ENCODE measurements around the gene APAF1. TPM values are rescaled to one million over a fixed set of nuclear protein-coding genes. Genes with fewer than 3 reads are reported as not detected.

APAF1 gene
- total and polyA plus RNA-seq, 2 donors (not counting 1 experiment from before 2014, with no cell fraction given), result 9.1 to 36.9 TPM

DNA sequence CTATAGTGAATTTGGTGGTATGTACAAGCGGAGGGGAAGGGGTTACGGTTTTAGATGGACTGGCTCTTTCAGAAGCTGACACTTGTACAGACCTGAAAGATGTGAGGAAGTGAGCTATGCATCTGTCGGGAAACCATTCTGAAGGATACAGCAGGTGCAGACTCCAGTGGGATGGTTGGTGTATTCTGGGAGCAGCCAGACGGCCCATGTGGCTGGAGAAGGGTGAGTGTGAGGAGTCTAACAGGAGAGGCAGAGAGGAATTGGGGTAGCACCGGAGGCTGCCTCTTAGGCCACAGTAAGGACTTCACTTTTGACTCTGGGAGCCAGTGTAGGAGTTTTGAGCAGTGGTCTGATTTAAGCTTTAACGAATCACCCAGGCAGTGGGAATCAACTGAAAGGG, 90.7 kb downstream of the APAF1 start:
- POLR2A ChIA-PET, result no interaction called here
- no peaks in the 10 kb centered on the region for H3K4me1 Mint-ChIP-seq

More for the DNA sequence above, 90.7 kb downstream of the APAF1 start:
- 98% methylated on average over 6 of the region's 6 CpGs for WGBS (ENCODE audit: insufficient coverage)
- Histone ChIP-seq H3K4me3 (ENCODE audit: control extremely low read depth in 1 of 5, extremely low read depth in 1 of 5, insufficient read depth in 1 of 5, low read depth in 2 of 5, low read length in 4 of 5) (no peak overlapping the region), H2AFZ (ENCODE audit: insufficient read depth, low read depth, low read length, poor library complexity, severe bottlenecking) (no peak overlapping the region), H3K4me1 (ENCODE audit: control insufficient read depth in 2 of 2, insufficient read depth in 2 of 2, low read length in 2 of 2) (no peaks in the 10 kb centered on the region), H3K27ac (ENCODE audit: low read length in 2 of 2) (no peak overlapping the region), H3K36me3 (replicated peaks in 1 of 2; ENCODE audit: control extremely low read depth in 1 of 2, control insufficient read depth in 1 of 2, extremely low read depth in 1 of 2, insufficient read depth in 2 of 2, low read length in 1 of 2) (peaks cover 0 to 19% of the 10 kb centered on the region in 2 experiments), H3K9me3 (ENCODE audit: control extremely low read depth in 1 of 3, control insufficient read depth in 2 of 3, insufficient read depth in 1 of 3, low read length in 2 of 3) (peaks cover 0 to 2% (median 0%) of the 10 kb centered on the region in 3 donors), H4K20me1 (ENCODE audit: control insufficient read depth, insufficient read depth, low read length, poor library complexity, severe bottlenecking) (peaks cover 4% of the 10 kb centered on the region), H3K4me2 (replicated peaks; ENCODE audit: low read depth, low read length, poor library complexity, severe bottlenecking) (no peak overlapping the region), H3K79me2 (ENCODE audit: control insufficient read depth, insufficient read depth, low read length) (no peaks in the 10 kb centered on the region), H3K27me3 (replicated peaks in 1 of 4; ENCODE audit: control extremely low read depth in 1 of 4, control insufficient read depth in 3 of 4, insufficient read depth in 4 of 4, low read length in 3 of 4) (no peaks in the 10 kb centered on the region), H3K9ac (ENCODE audit: low read length) (no peak overlapping the region)
- Mint-ChIP-seq H3K9me3 (ENCODE audit: insufficient read depth) (no peaks in the 10 kb centered on the region), H3K27me3 (no peaks in the 10 kb centered on the region), H3K27ac (no peak overlapping the region), H3K4me3 (no peak overlapping the region)
- CTCF ChIA-PET, result no interaction called here
- DNase-seq (no peak), ATAC-seq (ENCODE audit: low read depth) (no peak)
- TF ChIP-seq, protein P1, sequence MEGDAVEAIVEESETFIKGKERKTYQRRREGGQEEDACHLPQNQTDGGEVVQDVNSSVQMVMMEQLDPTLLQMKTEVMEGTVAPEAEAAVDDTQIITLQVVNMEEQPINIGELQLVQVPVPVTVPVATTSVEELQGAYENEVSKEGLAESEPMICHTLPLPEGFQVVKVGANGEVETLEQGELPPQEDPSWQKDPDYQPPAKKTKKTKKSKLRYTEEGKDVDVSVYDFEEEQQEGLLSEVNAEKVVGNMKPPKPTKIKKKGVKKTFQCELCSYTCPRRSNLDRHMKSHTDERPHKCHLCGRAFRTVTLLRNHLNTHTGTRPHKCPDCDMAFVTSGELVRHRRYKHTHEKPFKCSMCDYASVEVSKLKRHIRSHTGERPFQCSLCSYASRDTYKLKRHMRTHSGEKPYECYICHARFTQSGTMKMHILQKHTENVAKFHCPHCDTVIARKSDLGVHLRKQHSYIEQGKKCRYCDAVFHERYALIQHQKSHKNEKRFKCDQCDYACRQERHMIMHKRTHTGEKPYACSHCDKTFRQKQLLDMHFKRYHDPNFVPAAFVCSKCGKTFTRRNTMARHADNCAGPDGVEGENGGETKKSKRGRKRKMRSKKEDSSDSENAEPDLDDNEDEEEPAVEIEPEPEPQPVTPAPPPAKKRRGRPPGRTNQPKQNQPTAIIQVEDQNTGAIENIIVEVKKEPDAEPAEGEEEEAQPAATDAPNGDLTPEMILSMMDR (IDR thresholded peaks at IDR 0.05), result no peak
- no peak for TF ChIP-seq EZH2 (IDR thresholded peaks at IDR 0.05; ENCODE audit: borderline replicate concordance, insufficient read depth, low read depth, low read length, poor library complexity, severe bottlenecking)
- intact Hi-C loops (cut with micrococcal nuclease), result no loop called here
